Fibroblast of the aortic adventitia (primary cell): ENCODE results near the gene GALNT13. TPM values are rescaled to one million over a fixed set of nuclear protein-coding genes. Genes with fewer than 3 reads are reported as not detected.
A peak's percentile ranks its signal among the peaks of the same experiment; 100 is the strongest.

Source experiments
- DNase-seq: peaks from one replicate; pipeline ENCODE4 v3.0.0-alpha.2; 2010; ENCODE audit warnings: low read depth
- H3K4me3 ChIP-seq: 2 replicates; pipeline ENCODE4 v1.5.1; 2011; ENCODE audit warnings: low read depth, mild to moderate bottlenecking, control low read depth, low read length, moderate library complexity
- CTCF ChIP-seq: IDR thresholded peaks from 2 replicates; pipeline ENCODE4 v1.5.1; 2011; ENCODE audit warnings: mild to moderate bottlenecking, low read length, control low read depth, inconsistent platforms; ENCODE audit not compliant: insufficient read depth
- total RNA-seq: library from RNA; depleted of rRNA; stranded (reverse); fragments of >200 nt; gene quantifications from 2 replicates; pipeline ENCODE4 v1.2.3, GENCODE V29; 2012; ENCODE audit warnings: low replicate concordance

Gene GALNT13
- total RNA-seq, 1 donor: 0.45 TPM

GRCh38 chr2:154428022-154428421 is 556.3 kb downstream of the GALNT13 start:
- no peak for TF ChIP-seq CTCF
- H3K4me3 ChIP-seq: no peak overlapping the region
- DNase-seq: no peak

- TF ChIP-seq CTCF: no peak
- H3K4me3 ChIP-seq: no peak overlapping the region
- DNase-seq: no peak
Observed at GRCh38 chr2:154433010-154433409, 561.3 kb downstream of the GALNT13 start.

GRCh38 chr2:154437104-154437503 is 565.4 kb downstream of the GALNT13 start:
- no peak overlapping the region for H3K4me3 ChIP-seq
- TF ChIP-seq CTCF: no peak

GRCh38 chr2:154439156-154439555 is 567.4 kb downstream of the GALNT13 start:
- no peak overlapping the region for H3K4me3 ChIP-seq
- peak; percentile 12 for TF ChIP-seq CTCF
- no peak for DNase-seq

More at GRCh38 chr2:154437104-154437503, 565.4 kb downstream of the GALNT13 start:
- DNase-seq: no peak

GRCh38 chr2:154443919-154444318 is 572.2 kb downstream of the GALNT13 start:
- no peak overlapping the region for H3K4me3 ChIP-seq
- no peak for DNase-seq
- no peak for TF ChIP-seq CTCF

GRCh38 chr2:154446324-154446723 is 574.6 kb downstream of the GALNT13 start:
- H3K4me3 ChIP-seq: no peak overlapping the region
- TF ChIP-seq CTCF: no peak
- DNase-seq: no peak

- no peak overlapping the region for H3K4me3 ChIP-seq
- no peak for DNase-seq
- no peak for TF ChIP-seq CTCF
Observed at GRCh38 chr2:154447727-154448418, 576.2 kb downstream of the GALNT13 start.
